Ishikawa (cell line): Measurements from ENCODE around the gene ZBTB20.

ENCODE experiments used
- CEBPB ChIP-seq: IDR thresholded peaks from 2 replicates; pipeline ENCODE4 v1.6.1; 2012
- CREB1 ChIP-seq: IDR thresholded peaks from 2 replicates; pipeline ENCODE4 v1.6.1; 2012; ENCODE audit warnings: low read depth
- EGR1 ChIP-seq: IDR thresholded peaks from 2 replicates; pipeline ENCODE4 v1.6.1; 2012
- EP300 ChIP-seq: IDR thresholded peaks from 2 replicates; pipeline ENCODE4 v1.6.1; 2012; ENCODE audit warnings: borderline replicate concordance
- FOXM1 ChIP-seq: IDR thresholded peaks from 2 replicates; pipeline ENCODE4 v1.6.1; 2012; ENCODE audit warnings: low read depth, borderline replicate concordance
- NFIC ChIP-seq: IDR thresholded peaks from 2 replicates; pipeline ENCODE4 v1.6.1; 2012
- RAD21 ChIP-seq: IDR thresholded peaks from 2 replicates; pipeline ENCODE4 v1.6.1; 2012; ENCODE audit warnings: low read depth
- TAF1 ChIP-seq: IDR thresholded peaks from 2 replicates; pipeline ENCODE4 v1.6.1; 2012; ENCODE audit warnings: low read depth, mild to moderate bottlenecking
- TCF12 ChIP-seq: IDR thresholded peaks from 2 replicates; pipeline ENCODE4 v1.6.1; 2012; ENCODE audit warnings: low read depth
- TEAD4 ChIP-seq: IDR thresholded peaks from 2 replicates; pipeline ENCODE4 v1.6.1; 2012
- YY1 ChIP-seq: IDR thresholded peaks from 2 replicates; pipeline ENCODE4 v1.6.1; 2012; ENCODE audit warnings: low read depth
- ZBTB7A ChIP-seq: IDR thresholded peaks from 2 replicates; pipeline ENCODE4 v1.6.1; 2012; ENCODE audit warnings: low read depth
- TF ChIP-seq, protein P1 (sequence below): IDR thresholded peaks from 2 replicates; pipeline ENCODE4 v1.6.1; 2012
- TF ChIP-seq, protein P2 (sequence below): IDR thresholded peaks from 2 replicates; pipeline ENCODE4 v1.6.1; 2012
- TF ChIP-seq, protein P3 (sequence below): IDR thresholded peaks from 2 replicates; pipeline ENCODE4 v1.6.1; 2012; ENCODE audit warnings: low read depth, mild to moderate bottlenecking

ZBTB20 gene

DNA sequence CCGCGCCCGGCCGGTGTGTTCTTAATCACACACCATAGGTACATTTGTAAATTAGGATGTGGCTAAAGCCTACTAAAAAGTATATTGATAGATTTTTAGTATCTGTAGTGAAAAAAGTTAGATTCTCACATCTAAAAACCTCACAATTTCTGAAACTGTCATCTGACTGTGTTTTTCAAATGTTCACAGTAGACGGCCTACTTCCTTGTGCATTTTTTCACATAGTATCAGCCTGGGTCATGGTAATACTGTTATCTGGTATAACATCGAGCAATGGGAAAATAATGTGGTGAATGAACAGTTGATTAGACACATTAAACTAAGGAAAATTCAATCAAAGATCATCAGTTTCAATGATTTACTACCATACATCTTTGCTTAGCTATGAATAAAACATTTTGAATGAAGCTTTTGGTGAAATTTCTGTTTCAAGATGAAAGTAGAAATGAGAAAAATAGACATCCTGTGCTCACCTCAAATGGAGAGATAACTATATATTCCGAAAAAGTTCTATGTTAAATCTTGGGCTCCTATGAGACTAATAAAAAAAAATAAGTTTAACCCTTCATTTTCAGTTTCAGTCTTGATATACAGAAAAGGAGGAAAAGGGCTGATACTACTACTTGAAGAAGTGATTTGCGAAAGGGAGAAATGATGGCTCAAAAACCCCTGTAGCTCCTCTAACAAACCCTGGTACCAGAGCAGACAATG, 262.7 kb downstream of the ZBTB20 start:
- TF ChIP-seq YY1 (no peak), EGR1 (no peak), NFIC (no peak), EP300 (no peak), TEAD4 (no peak), TAF1 (no peak), TCF12 (no peak), FOXM1 (no peak), ZBTB7A (no peak), CREB1 (no peak), CEBPB (no peak), RAD21 (no peak)
- TF ChIP-seq, protein P1, sequence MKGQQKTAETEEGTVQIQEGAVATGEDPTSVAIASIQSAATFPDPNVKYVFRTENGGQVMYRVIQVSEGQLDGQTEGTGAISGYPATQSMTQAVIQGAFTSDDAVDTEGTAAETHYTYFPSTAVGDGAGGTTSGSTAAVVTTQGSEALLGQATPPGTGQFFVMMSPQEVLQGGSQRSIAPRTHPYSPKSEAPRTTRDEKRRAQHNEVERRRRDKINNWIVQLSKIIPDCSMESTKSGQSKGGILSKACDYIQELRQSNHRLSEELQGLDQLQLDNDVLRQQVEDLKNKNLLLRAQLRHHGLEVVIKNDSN = no peak
- TF ChIP-seq, protein P2, sequence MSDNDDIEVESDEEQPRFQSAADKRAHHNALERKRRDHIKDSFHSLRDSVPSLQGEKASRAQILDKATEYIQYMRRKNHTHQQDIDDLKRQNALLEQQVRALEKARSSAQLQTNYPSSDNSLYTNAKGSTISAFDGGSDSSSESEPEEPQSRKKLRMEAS = no peak
- TF ChIP-seq, protein P3, sequence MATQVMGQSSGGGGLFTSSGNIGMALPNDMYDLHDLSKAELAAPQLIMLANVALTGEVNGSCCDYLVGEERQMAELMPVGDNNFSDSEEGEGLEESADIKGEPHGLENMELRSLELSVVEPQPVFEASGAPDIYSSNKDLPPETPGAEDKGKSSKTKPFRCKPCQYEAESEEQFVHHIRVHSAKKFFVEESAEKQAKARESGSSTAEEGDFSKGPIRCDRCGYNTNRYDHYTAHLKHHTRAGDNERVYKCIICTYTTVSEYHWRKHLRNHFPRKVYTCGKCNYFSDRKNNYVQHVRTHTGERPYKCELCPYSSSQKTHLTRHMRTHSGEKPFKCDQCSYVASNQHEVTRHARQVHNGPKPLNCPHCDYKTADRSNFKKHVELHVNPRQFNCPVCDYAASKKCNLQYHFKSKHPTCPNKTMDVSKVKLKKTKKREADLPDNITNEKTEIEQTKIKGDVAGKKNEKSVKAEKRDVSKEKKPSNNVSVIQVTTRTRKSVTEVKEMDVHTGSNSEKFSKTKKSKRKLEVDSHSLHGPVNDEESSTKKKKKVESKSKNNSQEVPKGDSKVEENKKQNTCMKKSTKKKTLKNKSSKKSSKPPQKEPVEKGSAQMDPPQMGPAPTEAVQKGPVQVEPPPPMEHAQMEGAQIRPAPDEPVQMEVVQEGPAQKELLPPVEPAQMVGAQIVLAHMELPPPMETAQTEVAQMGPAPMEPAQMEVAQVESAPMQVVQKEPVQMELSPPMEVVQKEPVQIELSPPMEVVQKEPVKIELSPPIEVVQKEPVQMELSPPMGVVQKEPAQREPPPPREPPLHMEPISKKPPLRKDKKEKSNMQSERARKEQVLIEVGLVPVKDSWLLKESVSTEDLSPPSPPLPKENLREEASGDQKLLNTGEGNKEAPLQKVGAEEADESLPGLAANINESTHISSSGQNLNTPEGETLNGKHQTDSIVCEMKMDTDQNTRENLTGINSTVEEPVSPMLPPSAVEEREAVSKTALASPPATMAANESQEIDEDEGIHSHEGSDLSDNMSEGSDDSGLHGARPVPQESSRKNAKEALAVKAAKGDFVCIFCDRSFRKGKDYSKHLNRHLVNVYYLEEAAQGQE = no peak

- no peak for TF ChIP-seq CEBPB
- no peak for TF ChIP-seq FOXM1
- TF ChIP-seq, protein P1 = no peak
- no peak for TF ChIP-seq EGR1
- TF ChIP-seq, protein P3 = no peak
- TF ChIP-seq NFIC = no peak
- TF ChIP-seq TEAD4 = no peak
- TF ChIP-seq ZBTB7A = no peak
- no peak for TF ChIP-seq TCF12
- no peak for TF ChIP-seq RAD21
- no peak for TF ChIP-seq EP300
- TF ChIP-seq, protein P2 = no peak
Measured at GRCh38 chr3:114880078-114880477, 267.0 kb downstream of the ZBTB20 start.

DNA sequence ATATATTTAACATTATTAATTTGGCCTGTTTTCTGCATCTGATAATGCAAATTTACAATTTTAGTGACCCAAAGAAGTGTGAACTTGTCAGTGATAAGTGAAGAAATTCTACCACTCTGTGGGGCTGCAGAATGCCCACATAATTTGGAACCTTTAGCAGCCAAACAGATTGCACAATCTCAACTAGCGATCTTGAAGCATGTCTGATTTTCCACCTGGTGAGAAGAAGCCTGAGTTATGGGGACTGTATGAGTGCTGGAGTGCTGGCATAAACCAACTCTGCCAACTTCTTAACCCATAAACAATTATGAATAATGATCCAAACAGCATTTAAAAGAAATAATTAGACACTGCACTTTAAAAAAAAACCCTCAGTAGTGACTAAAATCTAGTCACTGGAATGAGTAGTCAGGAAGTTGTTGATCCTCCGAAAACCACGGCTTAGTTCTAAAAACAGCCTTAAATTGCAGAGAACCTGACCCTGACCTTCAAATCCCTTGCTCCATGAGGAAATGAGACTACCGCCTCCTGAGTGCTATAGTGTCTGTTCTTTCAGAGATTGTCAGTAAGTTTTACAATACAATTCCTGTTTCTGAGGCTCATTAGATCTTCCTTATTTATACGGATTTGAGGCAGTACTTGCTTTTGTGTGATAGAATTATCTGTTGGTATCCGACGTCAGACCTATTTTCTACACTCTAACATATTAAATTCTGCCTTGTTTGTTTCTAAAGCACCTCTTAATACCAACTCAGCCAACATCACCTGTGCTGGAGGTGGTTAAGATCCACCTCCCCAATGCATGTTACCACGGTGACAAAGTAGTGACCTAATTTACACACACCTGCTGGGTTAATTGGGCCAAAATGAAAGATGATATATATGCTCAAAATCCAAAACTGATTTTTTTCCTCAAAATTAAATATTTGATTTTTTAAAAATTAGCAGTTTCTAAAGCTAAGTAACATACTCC, 267.7 kb downstream of the ZBTB20 start:
- TF ChIP-seq YY1 (no peak), EGR1 (no peak), CEBPB (0 out of 2 replicates have a peak, but pooled peaks have one; percentile 50), NFIC (no peak), CREB1 (no peak)
- TF ChIP-seq, protein P2 = no peak

DNA sequence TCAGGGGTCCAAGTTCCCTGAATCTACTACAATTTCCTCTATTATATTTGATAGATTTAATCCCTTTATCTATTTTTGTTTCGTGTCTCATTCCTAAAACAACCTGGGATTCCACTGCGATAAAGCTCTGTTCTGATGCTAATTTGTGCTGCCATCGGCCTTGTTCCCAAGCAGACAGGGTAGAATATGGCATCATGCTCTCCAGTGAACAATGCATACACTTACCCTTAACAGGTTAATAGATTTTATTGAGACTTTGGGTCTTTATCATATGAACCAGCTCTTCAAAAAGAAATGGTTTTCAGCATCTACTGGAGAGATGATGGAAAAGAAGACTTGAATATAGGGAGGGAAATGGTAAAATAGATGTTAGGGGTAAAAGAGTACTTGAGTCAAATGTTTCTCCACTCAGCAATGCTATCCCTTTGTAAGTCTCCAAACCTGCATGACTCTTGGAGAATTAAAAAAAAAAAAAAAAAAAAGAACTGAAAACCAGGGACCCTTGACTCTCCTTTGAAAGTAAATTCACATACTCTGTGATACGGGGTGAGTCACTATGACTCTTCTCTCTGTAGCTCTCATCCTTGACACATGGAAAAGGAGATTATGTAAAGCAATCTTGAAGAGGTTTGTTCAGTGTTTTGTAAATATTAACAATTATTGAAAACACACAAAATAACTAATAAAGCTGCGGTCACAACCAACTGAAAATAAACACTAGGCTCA, 268.8 kb downstream of the ZBTB20 start:
- TF ChIP-seq RAD21 (no peak), YY1 (no peak), CEBPB (no peak), TAF1 (no peak), ZBTB7A (no peak), NFIC (no peak), FOXM1 (no peak), EP300 (no peak)
- TF ChIP-seq, protein P2 = no peak
- TF ChIP-seq, protein P3 = no peak
- TF ChIP-seq, protein P1 = no peak
